NCI-H226 (cell line): ENCODE measurements around the gene AGFG2.

Experiments
- DNase-seq: peaks from one replicate; pipeline ENCODE4 v3.0.0-alpha.2; 2015

Gene AGFG2

DNA sequence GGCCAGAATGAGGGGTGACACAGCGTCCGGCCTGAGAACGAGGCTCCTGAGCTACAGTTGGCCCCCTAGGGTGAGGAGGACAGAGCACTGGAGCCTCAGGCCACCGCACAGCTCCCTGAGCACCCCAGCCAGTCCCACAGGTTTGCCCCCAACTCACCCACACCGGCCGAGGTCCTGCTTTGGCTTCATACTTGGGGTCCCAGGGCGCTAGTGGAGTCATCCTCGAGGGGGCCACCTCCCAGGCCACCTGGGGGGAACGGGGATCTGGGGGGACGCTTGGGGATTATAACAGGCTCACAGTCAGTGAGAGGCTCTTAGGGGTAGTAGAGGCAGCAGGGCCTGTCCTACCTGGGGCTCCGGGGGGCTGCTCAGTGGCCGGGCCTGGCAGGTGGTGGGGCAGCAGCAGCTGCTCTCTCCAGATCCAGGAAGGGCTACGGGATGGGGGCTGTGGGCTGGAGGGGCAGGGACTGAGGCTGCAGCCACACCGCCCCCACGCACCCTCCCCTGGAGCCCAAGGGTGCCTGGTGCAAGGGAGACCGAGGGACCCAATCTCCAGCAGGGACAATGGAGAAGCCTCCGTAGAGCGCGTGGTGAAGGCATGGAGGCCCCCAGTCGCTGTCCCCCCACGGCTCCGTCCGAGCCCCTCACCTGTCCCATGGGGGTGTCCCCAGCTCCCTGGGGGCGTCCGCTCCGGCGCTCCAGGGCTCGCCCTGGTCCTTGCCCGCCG lies 34.1 kb downstream of the AGFG2 start:
- no peak for DNase-seq

DNA sequence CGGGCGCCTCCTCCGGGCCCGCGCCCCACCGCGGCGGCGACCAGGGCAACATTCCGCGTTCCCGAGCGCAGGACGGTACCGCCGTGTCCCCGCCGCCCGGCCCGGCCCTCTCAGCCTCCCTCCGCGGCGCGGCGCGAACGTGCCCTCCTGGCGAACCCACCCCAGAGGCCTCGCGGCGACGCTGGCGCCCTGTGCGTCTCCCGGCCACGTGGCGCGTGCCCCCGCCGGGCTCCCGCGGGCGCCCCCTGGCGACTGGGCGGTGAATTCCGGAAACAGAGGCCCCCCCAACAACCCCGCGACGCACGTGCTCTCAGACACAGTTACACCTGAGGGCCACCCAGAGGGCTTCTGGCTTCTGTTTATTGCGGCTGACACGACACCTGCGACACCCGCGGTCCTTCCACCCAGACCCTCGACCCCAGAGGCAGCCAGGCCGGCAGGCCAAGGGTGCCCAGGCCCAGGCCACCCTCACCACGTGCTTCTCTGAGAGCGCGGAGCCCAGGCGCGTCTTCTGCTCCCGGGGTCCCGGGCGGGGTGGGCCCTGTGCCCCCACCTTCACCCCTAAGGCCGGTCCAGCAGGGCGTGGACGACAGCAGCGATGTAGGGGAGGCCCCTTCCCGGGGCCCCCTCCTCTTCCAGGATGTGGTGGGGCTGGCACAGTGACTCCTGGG lies 34.8 kb downstream of the AGFG2 start, which contains the start of gene SAP25:
TSS of gene SAP25 (minus strand) at position 210 of the 671 bp plus-strand sequence. CDS start at position 52, 158 bp downstream.
- DNase-seq, result no peak

DNA sequence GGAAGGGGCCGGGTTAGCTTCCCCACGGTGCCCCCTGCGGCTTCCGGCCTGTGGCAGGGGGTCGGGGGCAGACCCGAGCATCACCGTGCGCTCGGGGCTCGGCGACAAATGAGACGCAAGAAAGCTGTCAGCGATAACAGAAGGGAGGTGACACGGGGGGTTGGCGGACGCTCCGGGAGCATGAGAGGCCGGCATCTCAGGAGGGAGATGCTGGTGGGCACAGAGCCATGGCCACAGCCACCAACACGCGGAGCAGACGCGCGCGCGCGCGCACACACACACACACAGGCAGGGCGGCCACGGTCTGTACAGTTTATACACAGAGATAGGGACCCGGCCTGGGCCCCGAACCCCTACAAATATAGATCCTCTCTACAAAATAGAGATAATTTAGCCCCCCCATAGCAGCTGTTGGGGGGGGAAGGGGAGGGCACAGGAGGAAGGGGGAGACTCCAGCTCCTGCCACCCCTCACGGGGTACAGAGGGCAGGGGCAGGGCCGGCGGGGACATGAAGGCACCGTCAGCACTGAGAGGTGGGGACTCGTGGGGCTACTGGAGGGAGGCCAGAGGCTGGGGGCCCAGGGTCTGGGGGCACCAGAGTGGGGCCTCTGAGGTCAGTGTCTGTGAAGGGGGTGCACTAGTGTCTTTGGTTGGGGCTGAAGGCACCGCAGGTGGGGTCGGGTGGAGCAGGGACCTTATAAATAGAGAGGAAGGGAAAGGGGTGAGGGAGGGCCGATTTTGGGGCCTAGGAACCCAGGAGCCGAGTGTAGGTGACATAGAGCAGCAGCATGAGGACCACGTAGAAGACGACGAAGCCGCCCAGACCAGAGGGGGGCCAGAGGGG lies 35.6 kb downstream of the AGFG2 start:
- no peak for DNase-seq

DNA sequence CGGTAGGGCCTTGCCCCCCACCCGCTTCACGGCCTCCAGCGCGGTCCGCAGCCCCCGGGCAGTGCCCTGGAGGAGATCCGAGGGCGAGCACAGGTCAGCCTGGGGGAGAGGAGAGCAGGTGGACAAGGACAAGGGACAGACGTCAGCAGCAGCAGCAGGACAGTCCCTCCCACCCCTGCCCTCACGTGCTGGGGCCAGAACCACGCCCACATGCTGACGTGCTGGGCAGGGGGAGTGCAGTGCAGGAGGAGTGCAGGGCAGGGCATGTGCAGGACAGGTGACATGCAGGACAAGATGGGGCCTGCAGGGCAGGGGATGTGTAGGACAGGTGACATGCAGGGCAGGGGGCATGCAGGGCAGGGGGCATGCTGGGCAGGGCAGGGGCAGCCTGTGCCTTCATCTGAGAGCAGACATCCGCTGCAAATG lies 36.2 kb downstream of the AGFG2 start:
- DNase-seq, result no peak

DNA sequence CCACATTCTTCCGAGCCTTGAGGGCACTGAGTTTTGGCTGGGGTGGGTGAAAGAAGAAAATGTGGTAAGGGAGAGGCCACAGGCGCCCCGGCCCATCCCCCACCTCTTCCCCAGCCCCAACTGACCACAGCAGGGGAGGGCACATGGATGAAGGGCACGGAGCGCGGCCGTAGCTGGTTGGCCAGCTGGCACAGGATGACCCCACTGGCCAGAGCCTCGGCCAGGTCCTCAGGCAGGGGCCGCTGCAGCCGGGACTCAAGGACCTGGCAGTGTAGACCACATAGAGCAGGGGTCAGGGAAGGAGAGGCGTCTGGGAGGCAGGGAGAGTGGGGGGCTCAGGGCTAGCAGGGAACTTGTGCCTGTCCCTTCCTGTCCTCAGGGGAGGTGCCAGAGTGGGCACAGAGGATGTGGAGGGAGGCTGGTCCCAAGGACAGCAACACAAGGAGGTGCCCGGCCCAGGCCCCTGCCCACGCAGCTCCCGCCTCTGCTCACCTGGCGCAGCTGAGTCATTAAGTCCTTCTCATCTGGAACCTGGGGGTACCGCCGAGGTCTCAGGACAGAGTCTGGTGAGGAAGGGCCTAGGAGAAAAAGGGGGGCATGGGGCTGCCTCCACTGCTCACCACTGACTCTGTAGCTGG lies 36.9 kb downstream of the AGFG2 start:
- no peak for DNase-seq

DNA sequence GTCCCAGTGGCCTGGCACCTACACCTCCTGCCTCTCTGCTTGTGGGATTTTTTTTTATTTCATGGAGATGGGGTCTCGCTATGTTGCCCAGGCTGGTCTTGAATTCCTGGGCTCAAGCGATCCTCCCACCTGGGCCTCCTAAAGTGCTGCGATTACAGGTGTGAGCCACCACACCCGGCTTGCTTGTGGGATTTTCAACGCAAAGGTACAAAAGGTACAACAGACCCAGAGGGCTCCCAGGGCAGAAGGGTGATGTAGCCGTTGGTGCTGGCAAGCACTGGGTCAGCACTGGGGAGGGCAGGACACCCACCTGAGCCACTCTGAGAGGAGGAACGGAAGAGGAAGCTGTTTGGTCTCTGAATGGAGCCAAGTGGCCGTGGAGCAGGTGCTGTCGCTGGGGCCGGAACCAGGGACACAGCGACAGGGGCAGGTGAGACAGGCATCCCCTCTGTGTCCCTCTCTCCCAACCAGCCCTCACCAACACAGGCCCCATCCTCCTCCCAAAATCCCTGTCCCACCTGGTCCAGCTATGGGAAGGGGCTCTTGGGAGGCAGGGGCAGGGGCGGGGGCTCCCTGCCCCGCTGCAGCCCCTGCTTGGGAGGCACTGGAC lies 37.5 kb downstream of the AGFG2 start:
- no peak for DNase-seq

DNA sequence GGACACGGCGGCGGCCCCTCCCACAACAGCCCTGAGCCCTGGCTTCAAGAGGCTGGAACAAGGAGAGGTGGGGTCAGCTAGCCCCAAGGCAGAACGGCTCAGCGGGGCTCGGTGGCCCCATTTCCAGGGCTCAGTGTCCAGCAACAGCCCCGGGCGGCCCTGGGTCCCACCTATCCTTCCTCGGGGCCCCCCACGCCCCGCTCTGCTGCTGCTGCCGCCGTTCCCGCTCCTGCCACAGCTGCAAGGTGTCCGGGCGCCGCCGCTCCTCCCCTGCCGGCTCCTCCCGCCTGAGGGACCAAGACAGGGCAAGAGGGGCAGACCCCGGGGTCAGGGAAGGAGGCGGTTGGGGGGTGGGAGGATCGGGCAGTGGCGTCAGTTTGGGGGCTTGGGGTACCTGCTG lies 38.1 kb downstream of the AGFG2 start:
- DNase-seq, result no peak

DNA sequence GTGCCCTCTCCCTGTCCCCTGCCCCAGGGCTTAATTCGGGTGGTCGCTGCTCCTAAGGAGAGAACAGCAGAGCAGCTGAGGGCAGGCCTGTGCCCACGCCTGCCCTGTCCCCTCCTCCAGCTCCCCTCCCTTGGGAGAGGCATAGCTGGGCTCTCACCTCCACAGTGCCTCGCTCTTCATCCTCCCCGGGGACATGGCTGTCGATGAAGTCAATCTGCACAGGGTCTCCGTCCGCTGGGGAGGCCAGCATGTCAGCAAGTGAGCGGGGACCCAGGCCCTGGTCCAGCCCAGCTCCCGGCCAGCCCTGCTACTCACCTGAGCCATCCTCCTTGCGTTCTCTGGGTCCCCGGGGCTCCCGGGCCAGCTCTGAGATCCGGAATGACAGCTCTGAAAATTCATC lies 38.5 kb downstream of the AGFG2 start:
- DNase-seq, result no peak

DNA sequence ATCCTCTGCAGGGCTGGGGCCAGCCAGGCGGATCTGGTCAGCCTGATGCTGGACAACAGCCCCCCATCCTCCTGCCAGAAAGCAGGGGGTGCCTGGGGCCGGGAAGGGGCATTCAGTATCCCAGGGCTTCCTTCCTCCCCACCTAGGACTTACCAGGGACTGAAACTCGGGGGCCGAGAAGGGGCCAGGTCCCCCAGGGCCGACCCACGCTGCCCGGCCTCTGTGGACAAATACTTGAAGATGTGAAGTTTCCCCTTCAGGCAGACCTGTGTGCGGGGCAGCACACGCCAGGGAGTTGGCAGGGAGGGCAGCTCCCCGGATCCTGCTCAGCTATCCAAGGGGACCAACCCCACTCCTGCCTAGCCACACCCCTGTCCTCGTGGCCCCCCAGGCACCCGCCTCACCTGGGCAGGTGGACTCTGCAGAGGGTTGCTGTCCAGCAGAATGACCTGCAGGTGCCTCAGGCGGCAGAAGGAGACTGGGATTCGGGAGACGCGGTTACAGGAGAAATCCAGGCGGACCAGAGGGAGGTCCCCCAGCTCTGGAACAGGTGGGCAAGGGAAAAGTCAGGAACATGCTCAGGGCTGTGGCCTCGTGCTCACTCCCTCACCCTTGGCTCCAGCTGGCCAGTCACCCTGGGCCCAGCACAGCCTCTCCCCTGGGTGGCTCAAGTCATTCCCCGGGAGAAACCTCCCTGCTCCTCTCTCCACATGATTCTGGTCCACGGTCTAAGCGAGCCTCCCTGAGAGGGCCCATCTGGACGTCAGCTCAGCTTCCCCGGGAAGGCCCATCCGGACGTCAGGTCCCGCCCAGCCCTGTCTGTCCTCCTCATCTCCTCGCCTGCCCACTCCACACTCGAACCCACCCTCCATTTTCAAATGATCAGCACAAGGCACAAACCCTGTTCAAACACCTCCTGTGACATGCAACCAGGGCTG lies 39.5 kb downstream of the AGFG2 start:
- no peak for DNase-seq

DNA sequence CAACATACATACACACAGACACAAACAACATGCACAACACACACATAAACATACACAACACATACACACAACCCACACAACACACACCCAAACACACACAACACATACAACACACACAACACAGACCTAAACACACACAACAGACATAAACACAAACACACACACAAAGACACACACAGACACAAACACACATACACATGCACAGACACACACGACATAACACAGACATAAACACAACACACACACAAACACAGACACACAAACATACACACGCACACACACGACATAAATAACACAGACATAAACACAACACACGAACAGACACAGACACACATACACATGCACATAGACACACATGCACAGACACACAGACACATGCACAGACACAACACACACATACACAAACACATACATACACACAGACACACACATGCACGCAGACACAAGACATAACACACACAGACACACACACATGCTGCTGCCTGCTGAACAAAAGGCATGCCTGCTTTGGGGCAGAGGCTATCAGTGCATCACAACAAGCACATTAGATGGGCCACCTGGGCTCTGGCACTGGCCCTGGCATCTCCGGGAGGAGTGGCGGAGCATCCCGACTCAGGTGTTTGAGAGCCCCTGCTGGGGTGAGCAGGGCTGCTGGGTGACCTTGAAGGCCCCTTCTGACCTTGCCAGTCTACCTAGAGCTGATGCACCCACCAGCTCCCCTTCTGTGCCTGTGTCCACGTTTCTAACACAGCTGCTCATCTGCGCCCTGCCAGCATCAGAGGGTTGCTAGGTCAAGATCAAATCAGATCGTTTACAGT lies 41.7 kb downstream of the AGFG2 start:
- DNase-seq, result no peak

DNA sequence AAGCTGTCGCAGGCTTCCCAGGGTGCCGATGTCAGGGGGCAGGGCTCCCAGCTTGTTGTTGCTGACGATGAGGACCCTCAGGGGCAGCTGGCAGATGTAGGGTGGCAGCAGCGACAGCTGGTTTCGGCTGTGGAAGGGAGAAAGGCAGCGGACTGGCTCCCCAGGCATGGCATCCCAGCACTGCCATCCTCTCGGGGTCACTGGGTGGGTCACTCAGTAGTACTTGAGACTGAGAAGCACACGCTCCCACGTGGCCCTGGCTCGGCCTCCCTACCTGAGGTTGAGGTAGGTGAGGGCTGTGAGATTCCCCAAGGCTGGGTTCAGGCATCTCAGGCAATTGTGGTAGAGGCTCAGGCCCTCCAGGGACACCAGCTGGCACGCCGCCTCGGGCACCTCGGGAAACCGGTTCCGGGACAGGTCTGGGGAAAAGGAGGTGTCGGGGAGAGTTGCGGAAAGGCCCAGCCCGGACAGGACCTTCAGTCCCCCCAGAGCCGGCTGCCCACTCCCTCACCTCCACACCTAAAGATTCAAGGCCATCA lies 43.1 kb downstream of the AGFG2 start:
- DNase-seq, result no peak

DNA sequence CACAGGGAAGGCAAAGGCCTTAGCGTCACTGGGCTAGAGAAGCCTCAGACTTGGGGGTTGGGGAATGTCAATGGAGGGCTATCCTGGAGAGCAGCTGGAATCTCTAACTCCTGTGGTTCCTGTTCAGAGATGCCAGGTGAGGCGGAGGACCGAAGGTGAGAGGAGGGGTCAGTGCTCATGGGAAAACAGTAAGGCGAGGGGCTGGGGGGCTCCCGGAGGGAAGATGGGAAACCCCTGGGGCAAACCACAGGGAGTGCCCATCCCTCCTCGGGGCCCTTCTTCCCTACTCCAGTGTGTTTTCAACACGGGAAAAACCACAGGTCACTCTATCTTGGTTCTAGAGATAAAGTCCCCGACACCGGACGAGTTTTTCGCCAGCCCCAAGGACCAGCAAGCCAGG lies 43.6 kb downstream of the AGFG2 start:
- DNase-seq, result no peak

DNA sequence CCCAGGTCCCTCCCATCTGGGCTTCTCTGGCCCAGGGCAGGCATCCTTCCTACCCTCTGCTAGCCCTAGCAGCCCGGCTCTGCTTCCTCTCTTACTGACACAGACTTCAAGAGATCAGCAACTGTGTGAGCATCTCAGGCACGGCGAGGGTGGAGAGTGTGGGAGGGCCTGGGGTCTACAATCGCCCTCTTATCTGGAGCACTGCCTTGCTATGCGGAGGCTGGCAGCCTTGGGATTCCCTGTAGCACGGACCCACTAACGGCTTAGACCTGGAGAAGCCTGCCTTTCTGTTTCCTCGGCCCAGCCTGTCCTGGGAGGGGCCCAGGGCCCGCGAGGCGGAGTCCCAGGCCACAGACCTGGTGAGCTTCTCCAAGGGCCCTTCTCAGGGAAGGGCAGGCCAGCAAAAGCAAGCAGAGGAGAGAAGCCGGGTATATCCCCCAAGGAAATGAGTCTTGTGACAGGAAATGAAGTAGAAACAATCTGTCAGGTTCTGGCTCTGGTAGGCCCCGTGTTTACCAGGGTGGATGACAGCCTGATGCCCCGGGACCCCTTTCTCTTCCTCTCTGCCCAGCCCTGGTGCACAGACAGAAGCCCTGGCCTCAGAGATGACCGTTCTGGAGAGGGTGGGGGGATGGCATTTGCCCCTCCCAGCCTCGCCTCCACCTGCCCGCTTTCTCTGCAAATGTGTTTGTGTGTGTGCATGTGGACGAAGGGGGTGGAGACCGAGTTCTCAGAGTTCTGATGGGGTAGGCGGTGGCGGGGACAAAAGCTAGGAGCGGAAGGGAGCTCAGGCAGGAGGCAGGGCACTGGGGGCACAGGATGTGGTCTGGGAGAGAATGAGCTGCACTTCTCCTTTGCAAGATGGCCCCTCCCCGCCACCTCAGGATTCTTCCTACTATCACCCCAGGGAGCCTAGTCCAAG lies 44.4 kb downstream of the AGFG2 start:
- DNase-seq, result peak; percentile 90

DNA sequence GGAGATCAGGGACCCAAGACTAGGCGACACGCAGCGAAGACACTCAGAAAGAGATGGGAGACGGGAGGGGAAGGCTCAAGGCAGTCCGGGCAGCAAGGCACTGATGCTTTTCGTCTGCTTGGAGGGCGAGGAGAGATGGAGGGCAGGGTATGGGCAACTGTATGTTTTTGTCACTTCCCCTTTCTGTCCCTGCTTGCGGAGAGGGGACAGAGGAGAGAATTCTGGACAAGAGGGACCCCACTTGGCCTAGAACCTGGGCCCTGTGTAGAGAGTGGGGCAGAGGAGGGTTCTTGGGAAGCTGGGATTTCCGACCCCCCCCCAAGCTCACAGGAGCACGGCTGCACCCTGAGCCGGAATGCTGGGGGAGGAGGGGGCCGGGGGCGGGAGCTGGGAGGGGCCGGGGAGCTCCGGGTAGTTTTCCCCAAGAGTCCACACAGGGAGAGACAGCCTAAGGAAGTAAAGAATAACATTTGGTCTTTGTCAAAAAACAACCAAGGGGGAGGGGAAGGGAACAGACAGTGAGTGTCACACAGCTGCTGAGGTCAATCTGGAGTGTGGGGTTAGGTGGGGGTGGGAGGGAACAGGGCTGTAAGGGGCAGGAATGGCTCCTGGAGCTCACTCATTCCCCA lies 45.2 kb downstream of the AGFG2 start:
- peak; percentile 41 for DNase-seq

DNA sequence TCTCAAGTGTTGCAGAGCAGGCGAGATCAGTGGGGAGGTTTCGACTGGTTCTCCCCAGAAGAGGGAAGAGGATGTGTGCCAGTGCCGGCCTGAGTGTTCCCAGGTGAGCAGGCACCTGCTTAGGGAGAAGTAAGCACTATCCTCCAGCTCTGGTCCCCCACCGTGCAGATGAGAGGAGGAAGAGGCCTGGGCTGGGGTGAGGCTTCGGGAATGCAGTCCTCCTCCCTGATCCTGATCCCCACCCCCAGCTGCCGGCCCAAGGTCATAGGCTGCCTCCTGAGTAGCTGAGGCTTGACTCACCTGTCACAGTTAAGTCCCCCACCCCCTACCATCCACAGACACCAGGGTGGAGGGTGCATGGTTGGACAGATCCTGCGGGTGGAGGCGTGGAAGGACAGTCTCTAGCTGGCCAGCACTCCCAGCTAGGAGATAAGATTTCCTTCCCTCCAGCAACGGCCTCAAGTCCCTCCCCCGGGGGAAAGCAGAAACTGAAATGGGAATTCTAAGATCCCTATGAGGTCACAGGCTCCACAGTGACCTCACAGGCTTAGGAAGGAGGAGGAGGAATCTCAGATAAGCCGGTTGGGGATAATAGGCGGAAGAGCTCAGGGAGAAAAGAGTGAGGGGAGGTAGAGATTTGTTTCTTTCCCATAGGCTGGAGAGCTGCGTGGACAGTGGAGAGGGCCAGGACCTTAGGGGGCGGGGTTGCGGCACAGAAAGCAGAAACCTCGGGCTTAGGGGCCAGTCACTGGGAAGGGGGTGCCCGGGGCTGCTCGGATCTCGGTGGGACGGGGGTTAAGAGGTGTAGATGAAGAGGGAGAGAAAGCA lies 45.9 kb downstream of the AGFG2 start:
- peak; percentile 99 for DNase-seq

DNA sequence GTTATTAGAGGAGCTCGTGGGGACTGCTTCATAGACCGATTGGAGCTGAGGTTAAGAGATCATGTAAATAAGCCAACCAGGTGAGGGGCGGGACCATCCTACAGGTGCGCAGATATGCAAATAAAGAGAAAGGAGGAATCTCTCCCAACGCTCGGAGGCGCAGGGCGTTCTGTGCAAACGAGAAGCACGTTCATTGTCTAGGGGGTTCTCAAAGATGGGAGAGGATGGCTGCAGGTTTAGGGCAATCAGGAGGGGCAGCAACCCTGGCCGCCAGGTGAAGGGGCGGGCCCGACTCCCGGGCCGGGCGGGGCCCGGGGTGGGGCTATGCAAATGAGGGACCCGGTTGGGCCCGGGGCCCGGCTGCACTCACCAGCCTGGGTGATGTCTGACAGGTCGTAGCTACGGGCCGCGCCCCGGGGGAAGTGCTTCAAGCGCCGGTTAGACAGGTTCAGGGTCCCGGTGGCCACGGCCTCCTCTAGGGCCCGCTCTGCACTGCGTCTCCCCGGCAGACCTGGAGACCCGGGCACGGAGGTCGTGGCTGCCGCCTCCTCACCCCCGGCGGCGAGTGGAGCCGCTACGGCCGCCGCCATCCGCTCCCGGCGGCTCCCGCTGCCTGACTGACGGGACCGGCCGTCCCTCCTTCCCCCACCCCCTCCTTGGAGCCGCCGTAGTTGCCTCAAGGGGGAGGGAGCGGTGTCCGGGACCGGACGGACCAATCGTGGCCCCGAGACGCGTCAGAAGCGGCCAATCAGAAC lies 46.7 kb downstream of the AGFG2 start, which contains the start of gene LRCH4:
TSS of gene LRCH4 (minus strand) at position 619 of the 755 bp plus-strand sequence. CDS start at position 590, 29 bp downstream.
- peak; percentile 38 for DNase-seq
